Caco-2 (cell line): ENCODE data around the gene HPF1. TPM values are rescaled to one million over a fixed set of nuclear protein-coding genes. Genes with fewer than 3 reads are reported as not detected.
"Not testable (repeated sequence)": the region's sequence is repeated elsewhere in the genome, so short reads cannot be mapped to it uniquely, and the experiment has no call there.

Source experiments
- BruUV-seq: library from RNA; stranded (reverse); fragments of 400-500 nt; replicated peaks from 2 replicates; lab custom pipeline; 2021; lab: Mats Ljungman, UMichigan
- CTCF ChIA-PET: fragments of 300-600 bp; sonication (Branson Sonifier 250); formaldehyde crosslinking; loops from one replicate; lab custom pipeline; 2022; ENCODE audit warnings: antibody characterized with exemption; lab: Charles Lee
- POLR2A ChIA-PET: fragments of 300-600 bp; sonication (Branson Sonifier 250); formaldehyde crosslinking; loops from one replicate; lab custom pipeline; 2022; ENCODE audit warnings: antibody characterized with exemption; lab: Charles Lee
- DNase-seq, 2 experiments: peaks; one replicate each; pipeline versions ENCODE4 v3.0.0 to v3.0.0-alpha.2; 2020 to 2022
- H3K27me3 ChIP-seq: replicated peaks from 2 replicates; pipeline ENCODE4 v1.6.0; 2011; ENCODE audit warnings: low read length; ENCODE audit not compliant: control insufficient read depth, insufficient read depth
- H3K36me3 ChIP-seq: 2 replicates; pipeline ENCODE4 v1.5.1; 2011; ENCODE audit warnings: low read length; ENCODE audit not compliant: control insufficient read depth, insufficient read depth
- H3K4me1 ChIP-seq: fragments of 250-450 bp; sonication (Bioruptor Pico); 2 replicates; pipeline ENCODE4 v1.5.1; 2020; ENCODE audit warnings: mild to moderate bottlenecking
- H3K4me3 ChIP-seq: 2 replicates; pipeline ENCODE4 v1.5.1; 2011; ENCODE audit warnings: low read depth, mild to moderate bottlenecking, control low read depth, low read length
- H3K9me3 ChIP-seq: fragments of 250-450 bp; sonication (Bioruptor Pico); 2 replicates; pipeline ENCODE4 v1.5.1; 2020; ENCODE audit warnings: mild to moderate bottlenecking, moderate library complexity
- H3K27ac Mint-ChIP-seq: one replicate; pipeline ENCODE4 v1.8.0; 2022; ENCODE audit warnings: mixed read lengths; ENCODE audit not compliant: unreplicated experiment
- H3K27me3 Mint-ChIP-seq: one replicate; pipeline ENCODE4 v1.8.0; 2022; ENCODE audit warnings: mixed read lengths; ENCODE audit not compliant: insufficient read depth, unreplicated experiment
- H3K36me3 Mint-ChIP-seq: one replicate; pipeline ENCODE4 v1.8.0; 2022; ENCODE audit warnings: mild to moderate bottlenecking, mixed read lengths; ENCODE audit not compliant: insufficient read depth, unreplicated experiment
- H3K4me1 Mint-ChIP-seq: one replicate; pipeline ENCODE4 v1.8.0; 2022; ENCODE audit warnings: low read depth, mixed read lengths; ENCODE audit not compliant: unreplicated experiment
- H3K4me3 Mint-ChIP-seq: one replicate; pipeline ENCODE4 v1.8.0; 2022; ENCODE audit warnings: mild to moderate bottlenecking, moderate library complexity, mixed read lengths; ENCODE audit not compliant: unreplicated experiment
- H3K9me3 Mint-ChIP-seq: one replicate; pipeline ENCODE4 v1.8.0; 2022; ENCODE audit warnings: mixed read lengths; ENCODE audit not compliant: unreplicated experiment
- intact Hi-C: fragments of 100-400 bp; cut with micrococcal nuclease; formaldehyde crosslinking; loops from one replicate; pipeline ENCODE4 v1.10.0; 2022; ENCODE audit not compliant: unreplicated experiment
- total RNA-seq: library from RNA; stranded (reverse); gene quantifications from 2 replicates; pipeline ENCODE4 v1.2.3, GENCODE V29; 2022
- TF ChIP-seq, protein P1 (sequence below), 2 experiments: fragments of 200-600 bp in 1 of 2; IDR thresholded peaks; 1 replicate in 1 of 2; 2 replicates in 1 of 2; pipeline versions ENCODE4 v1.5.1 to v1.8.0; 2011 to 2022; ENCODE audit warnings: antibody characterized with exemption in 1 of 2, control low read depth in 1 of 2, inconsistent platforms in 1 of 2, low read depth in 1 of 2, low read length in 1 of 2, mild to moderate bottlenecking in 1 of 2, moderate library complexity in 1 of 2; ENCODE audit not compliant: insufficient read depth in 1 of 2, severe bottlenecking in 1 of 2, unreplicated experiment in 1 of 2

HPF1 gene
- total RNA-seq, 1 experiment from 2014 or later = 14.9 TPM

DNA sequence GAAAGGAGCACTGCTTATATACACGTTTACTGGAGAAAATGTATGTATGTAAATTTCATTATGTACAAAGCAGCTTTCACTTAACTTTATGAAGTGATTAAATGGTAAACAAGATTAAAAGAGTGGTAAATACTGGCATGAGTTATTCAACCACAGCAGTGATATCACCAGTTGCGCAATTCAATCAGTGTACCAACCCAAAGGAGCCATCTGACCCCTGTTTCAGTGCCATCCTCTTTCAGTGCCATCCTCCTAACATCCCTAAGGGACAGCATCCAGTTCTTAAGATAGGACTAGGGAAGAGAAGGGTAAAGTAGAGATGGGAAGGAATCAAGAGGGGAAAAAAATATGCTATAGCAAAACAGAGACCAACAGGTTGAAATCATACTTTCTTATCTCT lies 16.2 kb downstream of the HPF1 start:
- H3K4me1 ChIP-seq = no peaks in the 10 kb centered on the region

DNA sequence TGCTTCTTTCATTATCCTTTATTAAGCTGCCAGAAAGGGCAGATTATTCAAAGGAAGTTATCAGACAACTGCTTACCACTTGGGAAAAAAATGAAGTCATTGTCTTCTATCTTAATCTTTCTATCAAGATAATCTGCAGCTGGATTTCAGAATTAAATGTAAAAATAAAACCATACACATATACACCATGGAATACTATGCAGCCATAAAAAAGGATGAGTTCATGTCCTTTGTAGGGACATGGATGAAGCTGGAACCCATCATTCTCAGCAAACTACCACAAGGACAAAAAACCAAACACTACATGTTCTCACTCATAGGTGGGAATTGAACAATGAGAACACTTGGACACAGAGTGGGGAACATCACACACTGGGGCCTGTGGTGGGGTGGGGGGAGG lies 19.1 kb downstream of the HPF1 start:
- BruUV-seq, H3K9me3 Mint-ChIP-seq, H3K9me3 ChIP-seq, DNase-seq, H3K4me3 Mint-ChIP-seq, H3K27me3 ChIP-seq, H3K27me3 Mint-ChIP-seq, POLR2A ChIA-PET, H3K36me3 ChIP-seq, intact Hi-C loops, H3K4me1 ChIP-seq, H3K4me3 ChIP-seq, H3K36me3 Mint-ChIP-seq, H3K27ac Mint-ChIP-seq, H3K4me1 Mint-ChIP-seq, CTCF ChIA-PET: not testable (repeated sequence)

More for the DNA sequence above, 16.2 kb downstream of the HPF1 start:
- H3K9me3 Mint-ChIP-seq = no peaks in the 10 kb centered on the region
- Histone ChIP-seq H3K4me3 (no peak overlapping the region), H3K9me3 (no peaks in the 10 kb centered on the region), H3K36me3 (no peaks in the 10 kb centered on the region), H3K27me3 (no peaks in the 10 kb centered on the region)
- no peak for DNase-seq
- TF ChIP-seq, protein P1, sequence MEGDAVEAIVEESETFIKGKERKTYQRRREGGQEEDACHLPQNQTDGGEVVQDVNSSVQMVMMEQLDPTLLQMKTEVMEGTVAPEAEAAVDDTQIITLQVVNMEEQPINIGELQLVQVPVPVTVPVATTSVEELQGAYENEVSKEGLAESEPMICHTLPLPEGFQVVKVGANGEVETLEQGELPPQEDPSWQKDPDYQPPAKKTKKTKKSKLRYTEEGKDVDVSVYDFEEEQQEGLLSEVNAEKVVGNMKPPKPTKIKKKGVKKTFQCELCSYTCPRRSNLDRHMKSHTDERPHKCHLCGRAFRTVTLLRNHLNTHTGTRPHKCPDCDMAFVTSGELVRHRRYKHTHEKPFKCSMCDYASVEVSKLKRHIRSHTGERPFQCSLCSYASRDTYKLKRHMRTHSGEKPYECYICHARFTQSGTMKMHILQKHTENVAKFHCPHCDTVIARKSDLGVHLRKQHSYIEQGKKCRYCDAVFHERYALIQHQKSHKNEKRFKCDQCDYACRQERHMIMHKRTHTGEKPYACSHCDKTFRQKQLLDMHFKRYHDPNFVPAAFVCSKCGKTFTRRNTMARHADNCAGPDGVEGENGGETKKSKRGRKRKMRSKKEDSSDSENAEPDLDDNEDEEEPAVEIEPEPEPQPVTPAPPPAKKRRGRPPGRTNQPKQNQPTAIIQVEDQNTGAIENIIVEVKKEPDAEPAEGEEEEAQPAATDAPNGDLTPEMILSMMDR (IDR thresholded peaks at IDR 0.05; ENCODE audit: insufficient read depth in 1 of 2, low read depth in 1 of 2, low read length in 1 of 2, severe bottlenecking in 1 of 2, unreplicated experiment in 1 of 2) = no peak
- no peaks in the 10 kb centered on the region for H3K4me1 Mint-ChIP-seq
- ChIA-PET POLR2A (no interaction called here), CTCF (no interaction called here)
- BruUV-seq = no TSS peak
- H3K36me3 Mint-ChIP-seq = no peaks in the 10 kb centered on the region
- H3K27ac Mint-ChIP-seq = no peak overlapping the region
- intact Hi-C loops = no loop called here
- no peak overlapping the region for H3K4me3 Mint-ChIP-seq
- H3K27me3 Mint-ChIP-seq = no peaks in the 10 kb centered on the region

DNA sequence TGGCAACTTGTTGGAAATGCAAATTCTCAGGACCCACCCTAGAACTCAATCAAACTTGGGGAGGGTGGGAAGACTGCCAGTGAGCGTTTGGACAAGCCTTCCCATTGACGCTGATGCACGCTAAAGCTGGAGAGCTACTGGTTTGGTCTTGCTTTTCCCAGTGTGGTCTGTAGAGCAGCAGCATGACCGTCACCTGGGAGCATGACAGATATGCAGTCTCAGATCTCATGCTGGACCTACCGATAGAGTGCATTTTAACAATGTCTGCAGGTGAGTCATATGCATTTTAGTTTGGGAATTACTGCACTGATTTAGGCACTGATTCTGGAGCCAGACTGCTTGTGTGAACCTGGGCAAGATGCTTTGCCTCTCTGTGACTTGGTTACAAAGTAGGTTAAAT lies 27.2 kb downstream of the HPF1 start:
- DNase-seq = no peak
- CTCF ChIA-PET = no interaction called here
- Mint-ChIP-seq H3K4me1 (no peaks in the 10 kb centered on the region), H3K27ac (no peak overlapping the region), H3K27me3 (no peaks in the 10 kb centered on the region), H3K4me3 (no peak overlapping the region), H3K36me3 (no peaks in the 10 kb centered on the region), H3K9me3 (no peaks in the 10 kb centered on the region)
- Histone ChIP-seq H3K27me3 (no peaks in the 10 kb centered on the region), H3K4me1 (no peaks in the 10 kb centered on the region), H3K9me3 (no peaks in the 10 kb centered on the region), H3K4me3 (no peak overlapping the region), H3K36me3 (no peaks in the 10 kb centered on the region)
- BruUV-seq = no TSS peak
- intact Hi-C loops = no loop called here
- POLR2A ChIA-PET = no interaction called here
- TF ChIP-seq, protein P1 (IDR thresholded peaks at IDR 0.05; ENCODE audit: insufficient read depth in 1 of 2, low read depth in 1 of 2, low read length in 1 of 2, severe bottlenecking in 1 of 2, unreplicated experiment in 1 of 2) = no peak

DNA sequence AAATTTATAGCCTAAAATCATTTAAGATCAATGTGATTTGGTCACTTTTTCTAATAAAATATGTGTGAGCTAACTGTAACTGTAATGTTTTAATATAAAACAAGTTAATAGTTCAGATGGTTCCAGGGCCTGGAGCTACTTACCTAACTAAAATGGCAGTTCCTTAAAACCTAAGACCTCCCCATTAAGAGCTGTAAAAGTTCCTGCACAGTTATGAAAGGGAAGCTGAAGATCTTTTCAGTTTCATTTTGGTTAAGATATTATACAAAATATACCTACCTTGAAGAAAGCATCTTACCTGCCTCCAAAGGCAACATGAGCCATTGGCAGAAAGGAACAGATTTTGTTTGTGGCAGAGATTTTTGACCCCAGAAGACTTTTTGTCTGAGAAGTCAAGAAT lies 30.1 kb downstream of the HPF1 start:
- Histone ChIP-seq H3K4me1 (no peaks in the 10 kb centered on the region), H3K36me3 (no peaks in the 10 kb centered on the region; the same call in 1 of the 2 replicates), H3K27me3 (no peaks in the 10 kb centered on the region), H3K9me3 (no peaks in the 10 kb centered on the region), H3K4me3 (no peak overlapping the region)
- CTCF ChIA-PET = no interaction called here
- no TSS peak for BruUV-seq
- H3K4me1 Mint-ChIP-seq = no peaks in the 10 kb centered on the region
- no peaks in the 10 kb centered on the region for H3K9me3 Mint-ChIP-seq
- POLR2A ChIA-PET = no interaction called here
- DNase-seq = no peak
- H3K36me3 Mint-ChIP-seq = no peaks in the 10 kb centered on the region
- no peak overlapping the region for H3K4me3 Mint-ChIP-seq
- TF ChIP-seq, protein P1 (IDR thresholded peaks at IDR 0.05; ENCODE audit: insufficient read depth in 1 of 2, low read depth in 1 of 2, low read length in 1 of 2, severe bottlenecking in 1 of 2, unreplicated experiment in 1 of 2) = no peak
- H3K27ac Mint-ChIP-seq = no peak overlapping the region
- H3K27me3 Mint-ChIP-seq = no peaks in the 10 kb centered on the region
- intact Hi-C loops = no loop called here
